HG02973 (cell line): Measurements from ENCODE around the gene TOM1.

Experiments
- ATAC-seq: cut with Tn5 transposase; IDR thresholded peaks from one replicate; pipeline ENCODE4 v1.9.1; 2021; ENCODE audit warnings: moderate library complexity; ENCODE audit not compliant: unreplicated experiment

The TOM1 gene

GRCh38 chr22:35306350-35306967 lies 6.8 kb downstream of the TOM1 start:
- ATAC-seq, result no peak

- no peak for ATAC-seq
Measured at GRCh38 chr22:35307372-35307771, 7.7 kb downstream of the TOM1 start.

- no peak for ATAC-seq
Measured at GRCh38 chr22:35307892-35308291, 8.2 kb downstream of the TOM1 start.

- ATAC-seq, result peak; percentile 31
Measured at GRCh38 chr22:35308480-35309021, 8.9 kb downstream of the TOM1 start.

- ATAC-seq, result no peak
Measured at GRCh38 chr22:35310556-35311550, 11.2 kb downstream of the TOM1 start.

GRCh38 chr22:35311551-35311999 lies 11.9 kb downstream of the TOM1 start:
- ATAC-seq, result no peak

GRCh38 chr22:35312198-35313059 lies 12.7 kb downstream of the TOM1 start:
- ATAC-seq, result no peak

- no peak for ATAC-seq
Measured at GRCh38 chr22:35313311-35314121, 13.8 kb downstream of the TOM1 start.

GRCh38 chr22:35314161-35314942 lies 14.7 kb downstream of the TOM1 start:
- no peak for ATAC-seq

- ATAC-seq, result no peak
Measured at GRCh38 chr22:35315141-35315854, 15.6 kb downstream of the TOM1 start.

GRCh38 chr22:35315855-35316745 lies 16.4 kb downstream of the TOM1 start:
- ATAC-seq, result no peak

GRCh38 chr22:35316751-35317150 lies 17.1 kb downstream of the TOM1 start:
- no peak for ATAC-seq

- no peak for ATAC-seq
Measured at GRCh38 chr22:35317680-35318290, 18.1 kb downstream of the TOM1 start.

- ATAC-seq, result no peak
Measured at GRCh38 chr22:35318346-35319215, 18.9 kb downstream of the TOM1 start.

- no peak for ATAC-seq
Measured at GRCh38 chr22:35319244-35319985, 19.7 kb downstream of the TOM1 start.
